DOHH2 (cell line): ENCODE results near the gene RBM47.

Experiments
- H3F3A ChIP-seq: fragments of 200-600 bp; sonication (generic), shearing (Covaris generic); 2 replicates; pipeline ENCODE4 v1.6.0; 2016; ENCODE audit warnings: antibody characterized with exemption, mild to moderate bottlenecking; ENCODE audit not compliant: control insufficient read depth, insufficient read depth
- H3K27ac ChIP-seq: fragments of 200-600 bp; sonication (generic); 2 replicates; pipeline ENCODE4 v1.5.1; 2014; ENCODE audit warnings: low read depth, mild to moderate bottlenecking, low read length, moderate library complexity
- H3K27me3 ChIP-seq: fragments of 200-600 bp; sonication (generic); 2 replicates; pipeline ENCODE4 v1.6.1; 2014; ENCODE audit warnings: mild to moderate bottlenecking, low read length, mixed read lengths; ENCODE audit not compliant: control insufficient read depth
- H3K36me3 ChIP-seq: fragments of 200-600 bp; sonication (generic); 2 replicates; pipeline ENCODE4 v1.6.1; 2014; ENCODE audit warnings: mild to moderate bottlenecking, low read length, moderate library complexity, mixed read lengths; ENCODE audit not compliant: control insufficient read depth
- H3K4me1 ChIP-seq: fragments of 200-600 bp; sonication (generic); 2 replicates; pipeline ENCODE4 v1.6.1; 2014; ENCODE audit warnings: mild to moderate bottlenecking, low read length, mixed read lengths; ENCODE audit not compliant: control insufficient read depth
- H3K4me2 ChIP-seq: fragments of 200-600 bp; sonication (generic); 2 replicates; pipeline ENCODE4 v1.6.0; 2014; ENCODE audit warnings: mild to moderate bottlenecking, low read length, moderate library complexity
- H3K4me3 ChIP-seq: fragments of 200-600 bp; sonication (generic); 2 replicates; pipeline ENCODE4 v1.5.1; 2014; ENCODE audit warnings: mild to moderate bottlenecking, low read length, mixed read lengths
- H3K79me2 ChIP-seq: fragments of 200-600 bp; sonication (generic); 2 replicates; pipeline ENCODE4 v1.6.1; 2014; ENCODE audit warnings: mild to moderate bottlenecking, low read length, mixed read lengths; ENCODE audit not compliant: control insufficient read depth
- H3K9me2 ChIP-seq: fragments of 200-600 bp; sonication (generic); replicated peaks from 2 replicates; pipeline ENCODE4 v1.6.1; 2014; ENCODE audit warnings: mild to moderate bottlenecking, low read length, mixed read lengths; ENCODE audit not compliant: control insufficient read depth
- H3K9me3 ChIP-seq: fragments of 200-600 bp; sonication (generic); 2 replicates; pipeline ENCODE4 v1.6.1; 2014; ENCODE audit warnings: antibody characterized with exemption, low read length, mixed read lengths; ENCODE audit not compliant: control insufficient read depth, insufficient read depth
- H4K20me1 ChIP-seq: fragments of 200-600 bp; sonication (generic); 2 replicates; pipeline ENCODE4 v1.6.0; 2014; ENCODE audit warnings: low read depth, mild to moderate bottlenecking, antibody characterized with exemption, low read length, moderate library complexity; ENCODE audit not compliant: control insufficient read depth, insufficient read depth
- CTCF ChIP-seq: fragments of 200-600 bp; sonication (generic); IDR thresholded peaks from one replicate; pipeline ENCODE4 v1.5.1; 2014; ENCODE audit warnings: antibody characterized with exemption, mild to moderate bottlenecking, low read depth, low read length; ENCODE audit not compliant: poor library complexity, severe bottlenecking
- EZH2phosphoT487 ChIP-seq: fragments of 200-600 bp; sonication (generic); IDR thresholded peaks from 2 replicates; pipeline ENCODE4 v1.6.1; 2017; ENCODE audit warnings: borderline replicate concordance, mild to moderate bottlenecking, antibody characterized with exemption, low read length, moderate library complexity, mixed read lengths

RBM47 gene

GRCh38 chr4:40579983-40580382 lies 49.7 kb downstream of the RBM47 start:
- Histone ChIP-seq H3K4me2 (no peak overlapping the region), H3K4me1 (peaks cover 28% of the 10 kb centered on the region), H3K9me2 (no peaks in the 10 kb centered on the region), H3K9me3 (no peaks in the 10 kb centered on the region), H3K27me3 (peaks cover 4% of the 10 kb centered on the region), H3K4me3 (no peak overlapping the region), H3K79me2 (no peaks in the 10 kb centered on the region), H3K36me3 (no peaks in the 10 kb centered on the region), H4K20me1 (no peaks in the 10 kb centered on the region), H3K27ac (no peak overlapping the region), H3F3A (peaks cover 10% of the 10 kb centered on the region)
- TF ChIP-seq EZH2phosphoT487 (no peak), CTCF (no peak)

- Histone ChIP-seq H3F3A (peaks cover 10% of the 10 kb centered on the region), H3K79me2 (no peaks in the 10 kb centered on the region)
Observed at GRCh38 chr4:40577588-40578253, 51.9 kb downstream of the RBM47 start.

GRCh38 chr4:40576651-40577480 lies 52.8 kb downstream of the RBM47 start:
- H3K79me2 ChIP-seq = no peaks in the 10 kb centered on the region
- H3K27ac ChIP-seq = 0 out of 2 replicates have a peak overlapping the region, but pooled peaks have one; percentile 14
- H3K4me1 ChIP-seq = peaks cover 59% of the 10 kb centered on the region

More at GRCh38 chr4:40577588-40578253, 51.9 kb downstream of the RBM47 start:
- Histone ChIP-seq H3K9me3 (no peaks in the 10 kb centered on the region), H3K27ac (no peak overlapping the region), H3K9me2 (no peaks in the 10 kb centered on the region), H4K20me1 (no peaks in the 10 kb centered on the region), H3K4me2 (no peak overlapping the region), H3K4me3 (no peak overlapping the region), H3K36me3 (no peaks in the 10 kb centered on the region), H3K27me3 (no peaks in the 10 kb centered on the region), H3K4me1 (peaks cover 51% of the 10 kb centered on the region)
- no peak for TF ChIP-seq EZH2phosphoT487
- TF ChIP-seq CTCF = no peak

More at GRCh38 chr4:40576651-40577480, 52.8 kb downstream of the RBM47 start:
- peak overlapping the region; percentile 48 for H3K4me2 ChIP-seq
- H3F3A ChIP-seq = peaks cover 10% of the 10 kb centered on the region
- H3K36me3 ChIP-seq = no peaks in the 10 kb centered on the region
- TF ChIP-seq EZH2phosphoT487 (no peak), CTCF (no peak)
- H3K9me3 ChIP-seq = no peaks in the 10 kb centered on the region
- no peaks in the 10 kb centered on the region for H4K20me1 ChIP-seq
- no peaks in the 10 kb centered on the region for H3K27me3 ChIP-seq
- no peaks in the 10 kb centered on the region for H3K9me2 ChIP-seq
- peak overlapping the region; percentile 25; the same call in 1 of the 2 replicates for H3K4me3 ChIP-seq
